ENCODE results near the gene VSIG10L. TPM values are rescaled to one million over a fixed set of nuclear protein-coding genes. Genes with fewer than 3 reads are reported as not detected.

The VSIG10L gene
- total RNA-seq, 1 experiment from 2014 or later, result 11.6 TPM

DNA sequence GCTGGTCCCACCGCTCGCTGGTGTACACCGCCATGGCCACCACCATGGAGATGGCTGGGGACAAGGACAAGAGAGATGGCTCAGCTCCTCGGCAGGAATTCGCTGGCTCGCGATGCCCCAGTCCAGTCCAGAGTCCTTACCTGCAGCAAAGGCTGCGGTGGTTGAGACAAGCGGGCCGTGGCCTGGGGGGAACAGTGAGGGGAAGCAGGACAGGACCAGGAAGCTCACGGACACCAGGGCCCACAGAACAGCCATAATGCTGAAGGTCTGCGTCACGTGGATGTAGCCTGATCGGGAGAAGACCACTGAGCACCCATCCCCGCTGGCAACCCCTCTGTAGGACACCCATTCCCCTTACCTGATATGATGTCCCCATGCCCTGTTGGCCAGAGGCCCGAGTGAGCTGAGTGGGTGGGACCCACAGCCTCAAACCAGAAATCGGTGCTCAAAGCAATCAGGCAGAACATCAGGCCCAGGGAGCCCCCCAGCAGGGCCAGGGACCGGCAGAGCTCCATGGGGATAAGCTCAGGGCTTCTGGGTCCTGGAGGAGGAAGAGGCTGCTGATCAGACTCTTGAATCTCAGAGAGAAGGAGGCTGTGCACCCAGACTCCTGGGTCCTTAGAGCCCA, 30.2 kb upstream of the VSIG10L start:
- Mint-ChIP-seq H3K4me3 (no peak overlapping the region), H3K36me3 (no peaks in the 10 kb centered on the region), H3K27ac (no peak overlapping the region), H3K9me3 (no peaks in the 10 kb centered on the region), H3K27me3 (ENCODE audit: low read depth) (peaks cover 29% of the 10 kb centered on the region), H3K4me1 (peaks cover 9% of the 10 kb centered on the region)
- TF ChIP-seq ZNF317 (CRISPR knock-in tag; IDR thresholded peaks at IDR 0.05; ENCODE audit: borderline replicate concordance, low read depth), result no peak
- ChIA-PET CTCF (interaction anchor here (1.1 kb wide), 1 partner anchor 9 kb away, joined by 3 read pairs; no protein-coding TSS in a partner anchor), POLR2A (no interaction called here)
- DNase-seq (ENCODE audit: low spot score), result no peak
- ATAC-seq, result no peak

DNA sequence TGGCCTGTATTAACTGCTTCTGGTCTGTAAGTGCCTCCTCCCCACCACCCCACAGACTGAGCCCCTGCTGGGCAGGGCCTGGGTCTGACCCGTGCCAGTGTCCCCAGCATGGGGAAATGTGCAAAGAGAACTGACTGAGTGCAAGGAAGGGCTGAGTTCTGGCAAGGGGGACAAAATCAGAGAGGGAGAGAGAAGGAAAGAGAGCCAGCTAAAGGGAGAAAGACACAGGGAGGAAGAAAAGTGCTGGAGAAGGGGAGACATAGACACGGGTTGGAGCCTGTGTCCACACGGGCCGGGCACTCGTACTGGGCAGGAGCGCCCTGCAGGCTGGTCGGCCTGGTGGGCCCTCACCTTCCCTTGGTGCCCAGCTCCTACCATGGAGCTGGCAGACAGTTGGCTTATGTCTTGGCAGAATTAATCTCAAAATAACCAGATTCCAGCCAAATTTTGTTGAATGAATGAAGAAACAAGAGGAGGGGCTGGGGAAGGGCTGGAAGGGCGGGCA, 29.3 kb upstream of the VSIG10L start:
- ChIA-PET CTCF (interaction anchor here (1.1 kb wide), 1 partner anchor 10 kb away, joined by 3 read pairs; no protein-coding TSS in a partner anchor), POLR2A (no interaction called here)
- Mint-ChIP-seq H3K4me1 (peaks cover 9% of the 10 kb centered on the region), H3K27me3 (ENCODE audit: low read depth) (peaks cover 29% of the 10 kb centered on the region), H3K27ac (no peak overlapping the region), H3K4me3 (no peak overlapping the region), H3K9me3 (no peaks in the 10 kb centered on the region), H3K36me3 (no peaks in the 10 kb centered on the region)
- no peak for ATAC-seq
- no peak for DNase-seq (ENCODE audit: low spot score)
- no peak for TF ChIP-seq SMAD4 (CRISPR knock-in tag; IDR thresholded peaks at IDR 0.05)
- TF ChIP-seq, protein P1, sequence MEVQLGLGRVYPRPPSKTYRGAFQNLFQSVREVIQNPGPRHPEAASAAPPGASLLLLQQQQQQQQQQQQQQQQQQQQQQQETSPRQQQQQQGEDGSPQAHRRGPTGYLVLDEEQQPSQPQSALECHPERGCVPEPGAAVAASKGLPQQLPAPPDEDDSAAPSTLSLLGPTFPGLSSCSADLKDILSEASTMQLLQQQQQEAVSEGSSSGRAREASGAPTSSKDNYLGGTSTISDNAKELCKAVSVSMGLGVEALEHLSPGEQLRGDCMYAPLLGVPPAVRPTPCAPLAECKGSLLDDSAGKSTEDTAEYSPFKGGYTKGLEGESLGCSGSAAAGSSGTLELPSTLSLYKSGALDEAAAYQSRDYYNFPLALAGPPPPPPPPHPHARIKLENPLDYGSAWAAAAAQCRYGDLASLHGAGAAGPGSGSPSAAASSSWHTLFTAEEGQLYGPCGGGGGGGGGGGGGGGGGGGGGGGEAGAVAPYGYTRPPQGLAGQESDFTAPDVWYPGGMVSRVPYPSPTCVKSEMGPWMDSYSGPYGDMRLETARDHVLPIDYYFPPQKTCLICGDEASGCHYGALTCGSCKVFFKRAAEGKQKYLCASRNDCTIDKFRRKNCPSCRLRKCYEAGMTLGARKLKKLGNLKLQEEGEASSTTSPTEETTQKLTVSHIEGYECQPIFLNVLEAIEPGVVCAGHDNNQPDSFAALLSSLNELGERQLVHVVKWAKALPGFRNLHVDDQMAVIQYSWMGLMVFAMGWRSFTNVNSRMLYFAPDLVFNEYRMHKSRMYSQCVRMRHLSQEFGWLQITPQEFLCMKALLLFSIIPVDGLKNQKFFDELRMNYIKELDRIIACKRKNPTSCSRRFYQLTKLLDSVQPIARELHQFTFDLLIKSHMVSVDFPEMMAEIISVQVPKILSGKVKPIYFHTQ (CRISPR knock-in tag; IDR thresholded peaks at IDR 0.05), result no peak
- TF ChIP-seq, protein P2, sequence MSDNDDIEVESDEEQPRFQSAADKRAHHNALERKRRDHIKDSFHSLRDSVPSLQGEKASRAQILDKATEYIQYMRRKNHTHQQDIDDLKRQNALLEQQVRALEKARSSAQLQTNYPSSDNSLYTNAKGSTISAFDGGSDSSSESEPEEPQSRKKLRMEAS (CRISPR knock-in tag; IDR thresholded peaks at IDR 0.05), result no peak

DNA sequence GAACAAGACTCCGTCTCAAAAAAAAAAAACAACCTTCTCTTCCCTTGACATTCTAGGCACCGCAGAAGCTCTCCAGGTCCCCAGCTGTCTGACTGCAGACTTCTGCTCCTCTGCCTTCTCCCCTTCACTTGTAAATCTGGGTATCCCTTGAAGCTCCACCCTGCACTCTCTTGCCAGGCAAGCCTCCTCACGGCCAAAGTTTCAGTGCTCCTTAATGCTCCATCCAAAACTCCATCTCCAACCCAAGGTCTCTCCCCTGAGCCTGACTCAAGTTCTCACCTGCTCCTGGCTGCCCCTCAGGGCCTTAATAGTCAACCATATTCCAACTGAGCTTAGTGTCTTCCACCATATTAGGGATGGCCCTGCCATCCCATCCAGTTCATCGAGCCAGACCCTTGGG, 28.3 kb upstream of the VSIG10L start:
- TF ChIP-seq ZNF396 (CRISPR knock-in tag; IDR thresholded peaks at IDR 0.05; ENCODE audit: borderline replicate concordance), result no peak
- TF ChIP-seq CREM (CRISPR knock-in tag; IDR thresholded peaks at IDR 0.05), result no peak
- TF ChIP-seq, protein P1 (CRISPR knock-in tag; IDR thresholded peaks at IDR 0.05), result no peak
- TF ChIP-seq, protein P3, sequence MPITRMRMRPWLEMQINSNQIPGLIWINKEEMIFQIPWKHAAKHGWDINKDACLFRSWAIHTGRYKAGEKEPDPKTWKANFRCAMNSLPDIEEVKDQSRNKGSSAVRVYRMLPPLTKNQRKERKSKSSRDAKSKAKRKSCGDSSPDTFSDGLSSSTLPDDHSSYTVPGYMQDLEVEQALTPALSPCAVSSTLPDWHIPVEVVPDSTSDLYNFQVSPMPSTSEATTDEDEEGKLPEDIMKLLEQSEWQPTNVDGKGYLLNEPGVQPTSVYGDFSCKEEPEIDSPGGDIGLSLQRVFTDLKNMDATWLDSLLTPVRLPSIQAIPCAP (CRISPR knock-in tag; IDR thresholded peaks at IDR 0.05), result no peak
- TF ChIP-seq, protein P4, sequence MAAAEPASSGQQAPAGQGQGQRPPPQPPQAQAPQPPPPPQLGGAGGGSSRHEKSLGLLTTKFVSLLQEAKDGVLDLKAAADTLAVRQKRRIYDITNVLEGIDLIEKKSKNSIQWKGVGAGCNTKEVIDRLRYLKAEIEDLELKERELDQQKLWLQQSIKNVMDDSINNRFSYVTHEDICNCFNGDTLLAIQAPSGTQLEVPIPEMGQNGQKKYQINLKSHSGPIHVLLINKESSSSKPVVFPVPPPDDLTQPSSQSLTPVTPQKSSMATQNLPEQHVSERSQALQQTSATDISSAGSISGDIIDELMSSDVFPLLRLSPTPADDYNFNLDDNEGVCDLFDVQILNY (CRISPR knock-in tag; IDR thresholded peaks at IDR 0.05), result no peak
- no peaks in the 10 kb centered on the region for H3K36me3 Mint-ChIP-seq
- ChIA-PET CTCF (interaction anchor here (3.7 kb wide), 1 partner anchor 51 kb away, joined by 25 read pairs; no protein-coding TSS in a partner anchor), POLR2A (no interaction called here)
- no peaks in the 10 kb centered on the region for H3K9me3 Mint-ChIP-seq
- ATAC-seq (no peak), DNase-seq (ENCODE audit: low spot score) (no peak)
- peaks cover 29% of the 10 kb centered on the region for H3K27me3 Mint-ChIP-seq (ENCODE audit: low read depth)
- H3K4me1 Mint-ChIP-seq, result peaks cover 16% of the 10 kb centered on the region
- no peak overlapping the region for H3K27ac Mint-ChIP-seq
- H3K4me3 Mint-ChIP-seq, result no peak overlapping the region

Data from WTC11 (cell line).